GM21576 (cell line): ENCODE results near the gene TBL3.
"Not testable (repeated sequence)": the region's sequence is repeated elsewhere in the genome, so short reads cannot be mapped to it uniquely, and the experiment has no call there.

Experiments used
- ATAC-seq: cut with Tn5 transposase; IDR thresholded peaks from one replicate; pipeline ENCODE4 v1.9.1; 2021; ENCODE audit warnings: mild to moderate bottlenecking, moderate library complexity; ENCODE audit not compliant: unreplicated experiment

Gene TBL3

DNA sequence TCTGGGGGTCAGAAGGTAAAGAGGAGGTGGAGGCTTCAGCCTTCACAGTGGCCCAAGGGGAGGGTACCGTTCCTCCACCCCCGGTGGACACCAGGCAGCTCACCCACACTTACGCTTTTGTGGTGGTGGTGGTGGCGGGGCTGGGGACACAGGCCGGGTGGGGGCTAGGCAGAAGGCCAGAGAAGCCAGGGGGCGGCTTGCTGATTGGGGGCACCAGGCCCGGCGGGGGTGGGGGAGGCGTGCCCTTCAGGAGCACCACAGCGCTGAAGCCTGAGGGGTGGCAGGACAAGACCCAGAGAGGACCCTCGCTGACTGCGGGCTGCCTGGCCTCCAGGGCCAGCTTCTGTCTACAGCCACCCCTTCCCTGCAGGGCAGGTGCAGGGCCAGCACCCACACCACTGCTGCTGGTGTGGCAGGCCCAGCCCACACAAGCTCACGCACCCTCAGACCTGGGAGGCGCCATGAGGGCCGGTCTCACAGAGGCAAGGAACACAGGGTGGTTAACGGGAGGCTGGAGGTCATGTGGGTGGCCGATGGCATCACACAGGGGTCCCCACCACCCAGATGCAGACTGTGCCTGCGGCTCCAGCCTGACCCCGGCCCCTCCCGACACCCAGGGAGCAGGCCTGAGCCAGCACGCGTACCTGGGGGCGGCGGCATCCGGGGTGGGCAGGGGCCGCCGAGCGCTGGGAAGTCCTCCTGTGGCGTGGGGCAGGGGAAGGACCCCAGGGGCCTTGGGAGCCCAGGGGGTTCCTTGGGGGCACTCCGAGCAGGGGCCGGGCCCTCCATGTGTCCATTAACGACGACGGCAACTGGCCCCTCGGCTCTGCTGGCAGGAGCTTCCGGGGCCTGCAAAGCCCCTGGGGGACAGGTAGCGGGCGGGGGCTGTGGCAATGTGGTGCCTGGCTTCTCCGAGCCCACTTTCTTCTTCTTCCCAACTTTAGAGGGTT lies 27.3 kb downstream of the TBL3 start:
- no peak for ATAC-seq

DNA sequence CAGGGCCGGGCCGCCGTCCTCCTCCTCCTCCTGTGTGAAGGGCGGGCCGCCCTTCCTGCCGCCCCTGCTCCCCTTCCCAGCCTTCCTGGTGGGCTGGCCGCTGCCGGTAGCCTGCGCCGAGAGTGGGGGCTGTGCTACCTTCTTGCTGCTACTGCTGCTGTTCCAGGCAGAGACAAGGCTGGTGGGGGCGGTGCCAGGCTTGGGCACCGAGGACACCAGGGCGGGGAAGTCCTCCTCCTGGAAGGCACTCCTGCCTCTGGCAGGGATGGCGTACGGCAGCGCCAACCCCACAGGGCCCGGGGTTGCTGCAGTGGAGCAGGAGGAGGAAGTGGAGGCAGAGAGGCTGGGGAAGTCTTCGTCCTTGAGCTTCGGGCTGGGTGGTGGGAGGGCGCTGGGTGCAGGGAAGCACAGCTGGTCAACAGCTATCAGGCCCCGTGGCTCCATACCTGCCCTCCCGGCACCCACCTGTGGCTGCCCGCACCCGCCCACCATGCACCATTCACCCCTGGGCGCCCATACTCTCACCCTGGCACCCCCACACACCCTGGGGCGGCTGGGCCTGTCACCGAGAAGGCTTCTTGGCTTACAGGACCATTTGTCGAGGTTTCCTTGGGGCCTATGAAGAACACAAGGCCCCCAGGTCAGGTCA lies 28.1 kb downstream of the TBL3 start:
- ATAC-seq: no peak

DNA sequence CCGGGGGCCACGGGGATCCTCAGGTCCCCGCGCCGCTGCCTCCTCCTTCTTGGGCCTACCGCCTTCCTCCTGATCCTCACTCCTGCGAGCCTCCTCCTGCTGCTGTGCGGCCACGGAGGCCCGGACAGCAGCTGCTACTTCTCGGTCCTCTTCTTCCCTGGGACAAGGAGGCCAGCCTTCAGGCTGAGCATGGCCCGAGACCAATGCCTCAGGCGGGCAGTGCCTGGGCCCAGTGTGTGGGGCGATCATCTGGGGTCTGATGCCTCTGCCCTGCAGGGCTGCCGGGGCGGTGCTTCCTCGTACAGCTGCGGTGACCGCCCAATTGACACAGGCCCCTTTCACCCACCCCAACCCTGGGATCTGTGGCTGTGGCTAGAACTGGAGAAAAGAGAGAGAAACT lies 29.2 kb downstream of the TBL3 start:
- ATAC-seq: no peak

DNA sequence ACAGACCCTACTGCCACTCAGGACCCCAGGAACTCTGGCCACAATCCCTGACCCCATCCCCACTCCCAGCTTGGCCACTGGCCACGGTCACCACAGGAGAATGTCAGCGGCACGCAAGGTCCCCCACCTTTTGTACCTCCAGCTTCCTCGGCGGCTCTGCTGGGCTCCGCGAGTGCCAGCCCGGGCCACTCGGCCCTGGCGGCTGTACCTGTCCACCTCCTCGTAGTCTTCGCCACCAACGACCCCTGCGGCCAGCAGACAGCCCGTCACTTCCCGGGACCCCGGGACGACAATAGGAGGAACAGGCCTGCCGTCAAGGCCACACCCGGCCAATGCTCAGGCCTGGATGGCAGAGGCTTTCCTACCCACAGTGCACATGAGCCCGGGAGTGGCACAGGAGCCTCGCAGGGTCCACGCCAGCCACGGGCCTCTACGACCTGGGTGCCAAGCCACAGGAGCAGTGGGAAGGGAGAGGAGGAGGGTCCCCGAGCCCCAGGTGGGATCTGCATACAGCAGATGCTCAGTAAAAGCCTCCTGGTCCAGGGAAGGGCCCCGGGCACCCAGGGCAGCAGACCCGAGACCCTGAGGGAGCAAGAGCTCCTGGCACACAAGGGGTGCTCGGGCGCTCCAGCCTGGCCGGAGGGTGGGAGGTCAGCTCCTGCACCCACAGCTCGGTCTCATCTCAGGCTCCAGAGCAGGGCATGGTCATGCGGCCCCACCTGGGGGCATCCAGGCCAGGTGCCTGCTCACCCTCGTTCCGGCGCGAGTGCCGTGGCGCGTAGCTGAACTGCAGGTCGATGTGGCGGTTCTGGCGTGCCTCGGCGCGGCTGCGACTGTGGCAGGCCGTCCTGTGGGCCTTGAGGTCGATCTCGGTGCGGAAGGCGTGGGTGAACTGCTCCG lies 29.9 kb downstream of the TBL3 start:
- ATAC-seq: no peak

DNA sequence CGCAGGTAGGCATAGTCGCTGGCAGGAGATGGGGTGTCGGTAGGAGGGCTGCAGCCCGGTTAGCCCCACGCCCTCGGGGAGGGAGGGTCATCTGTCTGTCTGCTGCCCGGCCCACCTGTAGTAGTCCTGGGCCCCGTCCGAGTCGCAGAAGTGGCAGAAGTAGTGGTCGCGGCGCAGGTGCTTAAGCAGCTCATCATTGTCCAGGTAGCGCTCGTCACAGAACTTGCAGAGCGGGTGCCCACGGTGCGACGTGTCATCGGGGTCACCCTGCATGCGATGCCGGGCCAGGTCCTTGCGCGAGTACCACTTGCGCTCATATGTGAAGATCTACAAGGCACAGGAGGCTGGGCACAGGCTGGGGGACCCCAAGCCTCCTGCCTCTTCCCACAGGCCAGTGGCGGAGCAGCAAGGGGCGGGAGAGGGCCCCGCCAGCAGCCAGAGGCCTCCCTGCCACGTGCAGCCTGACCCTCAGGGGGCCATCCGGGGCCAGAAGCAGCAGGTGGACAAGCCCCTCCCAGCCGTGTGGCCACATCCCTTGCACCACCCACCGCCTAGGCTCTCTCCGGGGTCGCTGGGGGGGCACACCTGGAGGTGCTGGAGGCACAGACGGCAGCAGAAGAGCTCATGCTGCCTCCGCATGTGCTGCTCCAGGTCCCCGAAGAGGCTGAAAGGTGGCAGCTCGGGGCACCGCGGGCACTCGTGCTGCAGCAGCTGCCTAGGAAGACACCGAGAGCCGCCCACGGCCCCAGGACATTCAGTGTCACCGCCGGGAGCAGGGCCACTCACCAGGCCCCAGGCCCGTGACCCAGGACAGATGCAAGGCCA lies 30.8 kb downstream of the TBL3 start:
- ATAC-seq: no peak

DNA sequence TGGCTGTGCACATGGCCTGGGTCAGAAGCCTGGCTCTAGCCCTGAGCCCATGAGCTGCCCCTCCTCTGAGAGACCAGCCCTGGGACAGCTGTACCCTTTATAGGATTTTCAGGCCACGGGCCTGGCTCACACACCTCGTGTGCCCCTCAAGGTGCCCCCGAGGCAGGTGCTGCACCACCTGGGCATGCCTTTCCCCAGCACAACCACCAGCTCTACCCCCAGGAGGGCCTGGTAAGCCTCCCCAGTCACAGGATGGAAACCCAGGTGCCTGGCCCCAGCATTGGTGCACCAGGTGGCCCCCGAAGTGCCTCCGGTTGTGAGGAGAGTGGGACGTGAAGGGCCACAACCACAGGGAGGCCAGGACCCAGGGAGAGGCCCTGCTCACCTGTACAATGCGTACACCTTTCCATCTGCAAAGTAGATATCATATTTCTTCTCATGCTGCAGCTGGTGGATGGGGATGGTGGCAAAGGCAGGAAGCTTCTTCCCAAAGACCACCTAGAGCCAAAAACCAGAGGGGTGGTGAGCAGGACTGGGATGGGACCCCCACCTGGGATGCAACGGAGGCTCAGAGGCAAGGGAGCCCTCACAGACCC lies 31.5 kb downstream of the TBL3 start:
- ATAC-seq: no peak

DNA sequence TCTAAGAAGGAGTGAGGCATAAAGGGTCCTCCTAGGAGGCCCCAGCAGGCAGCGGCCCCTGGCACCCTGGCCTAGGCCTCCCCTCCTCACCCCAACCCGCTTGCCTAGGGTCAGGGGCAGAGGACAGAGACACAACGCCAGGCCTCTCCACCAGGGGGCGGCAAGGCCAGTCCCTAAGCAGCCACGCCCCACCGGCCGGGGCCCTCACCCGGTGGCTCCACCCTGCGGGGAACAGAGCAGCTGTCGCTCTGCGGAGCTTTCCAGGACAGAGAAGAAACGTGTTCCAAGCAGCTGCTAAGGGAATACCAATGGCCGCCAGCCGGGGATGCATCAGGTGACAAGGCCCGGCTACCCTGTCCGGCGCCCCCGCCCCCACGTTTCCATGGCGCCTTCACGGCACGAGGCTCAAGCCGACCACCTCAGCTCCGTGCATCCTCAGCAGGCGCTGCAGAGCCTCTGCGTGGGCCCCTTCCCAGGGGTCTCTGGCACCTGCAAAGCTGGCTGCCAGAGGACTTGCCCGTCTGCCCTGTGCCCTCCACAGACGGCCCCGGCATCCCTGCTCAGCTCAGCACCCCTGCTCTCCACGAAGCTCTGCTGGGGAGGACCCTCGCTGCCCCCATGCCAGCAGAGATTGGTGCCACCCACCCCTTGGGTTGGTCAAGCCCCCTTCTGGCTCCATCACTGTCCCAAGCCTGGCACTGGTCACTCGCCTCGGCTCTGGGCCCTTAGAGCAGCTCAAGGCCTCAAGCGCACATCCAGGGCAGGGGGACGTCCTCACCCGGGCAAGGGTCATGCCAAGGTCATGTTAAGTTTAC lies 32.2 kb downstream of the TBL3 start:
- peak; percentile 64 for ATAC-seq

DNA sequence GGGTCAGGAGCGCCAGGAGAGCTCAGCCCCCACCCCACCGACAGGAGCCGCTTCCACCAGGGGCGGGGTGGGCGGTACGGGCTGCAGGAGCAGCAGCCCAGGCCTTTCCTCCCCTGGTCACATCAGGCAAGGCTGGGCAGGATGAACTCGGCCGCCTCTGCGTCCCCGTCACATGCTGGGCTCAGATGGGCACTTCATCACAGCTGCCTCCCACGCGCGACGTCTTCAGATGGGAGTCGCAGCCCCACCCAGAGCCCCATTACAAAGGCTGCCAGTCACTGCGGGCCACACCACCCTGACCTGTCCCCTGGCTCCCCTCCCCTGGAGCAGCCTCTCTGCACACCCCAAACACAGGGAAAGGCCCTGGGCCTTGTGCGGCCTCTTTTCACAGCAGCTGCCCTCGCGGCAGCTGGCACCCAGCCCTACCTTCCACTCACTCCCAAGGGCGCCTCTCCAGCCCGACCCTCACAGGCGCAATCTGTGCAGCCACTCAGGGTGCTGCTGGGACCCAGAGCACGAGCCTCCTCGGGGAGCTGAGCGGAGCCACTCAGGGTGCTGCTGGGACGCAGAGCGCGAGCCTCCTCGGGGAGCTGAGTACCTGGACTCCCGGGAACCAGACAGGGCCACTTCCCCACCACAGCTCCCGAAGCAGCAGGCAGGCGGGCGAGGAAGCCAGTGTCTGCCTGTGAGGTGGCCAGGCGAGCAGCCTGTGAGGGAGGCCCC lies 33.1 kb downstream of the TBL3 start:
- ATAC-seq: no peak

DNA sequence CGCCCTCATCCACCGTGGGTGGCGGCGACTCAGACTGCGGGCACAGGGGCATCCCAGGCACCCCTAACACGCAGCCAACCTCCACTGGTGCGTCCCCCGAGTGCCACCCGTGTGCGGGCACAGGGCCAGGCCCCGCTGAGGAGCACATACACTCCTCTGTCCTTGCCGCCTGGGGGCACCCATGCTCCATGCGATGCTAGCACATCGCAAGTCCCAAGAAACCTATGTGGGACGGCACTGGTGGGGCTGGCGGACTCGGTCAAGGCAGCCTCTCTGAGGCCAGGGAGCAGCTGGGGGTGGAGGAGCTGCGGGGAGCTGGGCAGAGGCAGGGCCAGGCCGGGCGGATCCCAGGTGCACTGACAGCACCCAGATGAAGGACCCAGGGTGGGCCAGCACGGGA lies 33.8 kb downstream of the TBL3 start:
- no peak for ATAC-seq

DNA sequence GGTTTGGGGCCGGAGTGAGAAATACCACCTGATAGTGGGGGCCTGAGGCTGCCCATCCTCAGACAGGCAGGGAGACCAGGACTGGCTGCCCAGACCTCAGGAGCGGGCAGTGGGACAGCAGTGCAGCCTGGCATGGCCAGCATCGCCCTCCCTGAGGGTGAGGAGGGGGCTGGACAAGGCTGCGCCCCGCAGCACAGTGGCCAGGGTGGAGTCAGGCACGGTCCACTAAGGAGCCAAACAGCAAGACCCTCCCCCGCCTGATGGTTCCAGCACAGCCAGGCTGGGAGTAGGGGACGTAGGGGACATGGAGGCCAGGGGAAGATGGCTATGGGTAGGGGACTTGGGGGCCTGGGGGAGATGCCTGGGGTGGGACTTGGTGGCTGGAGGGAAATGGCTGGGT lies 34.5 kb downstream of the TBL3 start:
- ATAC-seq: no peak

DNA sequence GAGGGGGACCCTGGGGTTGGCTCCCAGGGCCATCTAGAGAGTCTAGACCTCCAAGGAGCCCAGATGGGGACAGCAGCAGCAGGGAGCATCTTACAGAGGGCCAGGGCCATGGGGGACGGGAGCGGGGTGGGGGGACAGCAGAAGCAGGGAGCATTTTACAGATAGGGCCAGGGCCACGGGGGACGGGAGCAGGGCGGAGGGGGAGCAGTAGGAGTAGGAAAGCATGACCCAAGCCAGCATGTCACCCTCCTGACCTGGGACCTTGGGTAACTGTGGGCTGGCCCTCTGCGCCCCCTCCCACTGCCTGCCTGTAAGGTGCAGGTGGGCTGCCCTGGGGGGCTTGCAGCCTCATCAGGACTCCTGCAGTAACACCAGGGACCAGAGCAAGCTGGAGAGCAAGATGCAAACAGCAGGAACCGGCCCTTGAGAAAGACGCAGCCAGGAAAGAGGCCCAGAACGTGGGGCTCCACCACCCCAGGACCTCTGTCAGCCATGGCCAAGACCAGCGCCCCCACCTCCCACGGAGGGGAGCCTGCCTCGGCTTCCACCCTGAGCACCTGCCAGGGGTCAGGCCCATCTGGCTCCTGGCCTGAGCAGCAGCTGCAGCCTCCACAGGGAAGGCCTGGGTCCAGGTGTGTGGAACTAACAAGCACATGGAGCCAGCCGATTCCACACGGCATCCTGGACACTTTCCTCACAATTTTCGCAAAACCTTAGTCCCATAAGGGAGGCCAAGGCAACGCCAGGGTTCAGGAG lies 35.4 kb downstream of the TBL3 start:
- no peak for ATAC-seq

DNA sequence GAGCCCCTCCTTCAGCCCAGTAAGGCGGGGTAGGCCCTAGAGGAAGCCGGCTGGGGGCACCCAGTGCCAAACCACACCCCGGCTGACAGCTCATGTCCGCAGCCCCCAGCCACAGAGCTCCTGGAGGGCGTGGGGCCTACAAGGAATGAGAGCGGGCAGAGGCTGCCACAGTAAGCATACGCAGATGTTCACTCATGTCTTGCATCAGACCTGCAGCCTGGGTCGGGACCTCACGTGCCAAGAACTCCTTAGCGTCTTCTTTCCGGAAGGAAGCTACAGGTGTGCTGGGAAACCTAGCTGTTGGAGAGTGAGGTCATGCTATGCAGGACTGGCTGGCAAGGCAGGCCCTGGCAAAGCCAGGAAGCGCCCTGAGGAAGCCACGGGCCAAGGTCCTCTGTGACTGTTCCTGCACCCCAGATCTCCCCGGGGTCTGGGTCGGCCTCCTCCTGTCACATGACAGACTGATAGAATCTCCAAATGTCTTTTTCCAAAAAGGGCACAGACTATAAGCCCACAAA lies 36.2 kb downstream of the TBL3 start:
- ATAC-seq: no peak

DNA sequence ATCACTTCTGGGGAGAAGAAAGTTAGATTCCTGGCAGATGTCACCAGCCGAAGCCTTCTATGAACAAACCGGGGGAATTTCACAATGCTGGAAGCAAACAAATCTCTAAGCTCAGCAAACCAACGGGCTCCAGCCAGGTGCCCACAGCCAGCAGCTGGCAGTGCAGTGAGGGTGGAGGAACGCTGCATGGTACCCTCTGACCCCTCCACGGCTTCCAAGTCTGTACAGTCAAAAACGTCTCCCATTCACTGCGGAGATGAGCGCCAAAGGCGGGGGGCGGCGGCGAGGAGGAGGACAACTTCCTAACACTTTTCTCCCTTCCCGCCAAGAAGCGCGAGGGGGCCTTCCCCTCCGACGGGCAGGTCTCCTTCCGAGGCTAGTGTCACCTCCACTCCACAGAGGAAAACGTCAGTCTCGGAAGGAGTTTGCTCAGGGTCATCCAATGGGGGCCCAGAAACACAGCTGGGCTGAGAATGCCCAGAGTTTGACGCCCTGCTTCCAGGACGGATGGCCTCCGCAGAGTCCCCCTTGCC lies 36.8 kb downstream of the TBL3 start:
- ATAC-seq: no peak

DNA sequence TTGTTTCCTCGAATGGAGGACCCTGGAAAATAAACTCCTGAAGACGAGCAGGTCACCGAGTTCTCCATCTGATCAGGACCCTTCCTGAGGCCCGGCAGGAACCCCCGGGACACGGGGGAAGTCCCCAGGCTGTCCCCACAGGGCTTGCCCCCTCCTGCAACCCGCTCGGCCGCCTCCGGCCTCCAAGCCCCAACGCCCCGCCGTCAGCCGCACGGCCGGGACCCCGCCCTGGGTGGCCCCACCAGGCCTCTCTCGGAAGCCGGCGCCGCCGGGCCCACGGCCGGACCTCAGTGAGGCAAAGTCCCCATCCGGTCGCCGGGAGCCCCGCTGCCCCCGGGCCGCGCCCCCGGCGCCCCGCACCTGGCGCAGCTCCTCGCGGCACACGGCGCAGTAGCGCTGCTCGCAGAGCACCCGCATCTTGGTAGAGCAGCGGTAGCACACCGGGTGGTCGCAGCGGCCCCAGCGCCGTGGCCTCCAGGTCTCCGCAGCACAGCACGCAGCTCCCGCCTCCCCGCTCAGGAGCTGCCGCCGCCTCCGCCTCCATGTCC lies 37.4 kb downstream of the TBL3 start:
- peak; percentile 27 for ATAC-seq

DNA sequence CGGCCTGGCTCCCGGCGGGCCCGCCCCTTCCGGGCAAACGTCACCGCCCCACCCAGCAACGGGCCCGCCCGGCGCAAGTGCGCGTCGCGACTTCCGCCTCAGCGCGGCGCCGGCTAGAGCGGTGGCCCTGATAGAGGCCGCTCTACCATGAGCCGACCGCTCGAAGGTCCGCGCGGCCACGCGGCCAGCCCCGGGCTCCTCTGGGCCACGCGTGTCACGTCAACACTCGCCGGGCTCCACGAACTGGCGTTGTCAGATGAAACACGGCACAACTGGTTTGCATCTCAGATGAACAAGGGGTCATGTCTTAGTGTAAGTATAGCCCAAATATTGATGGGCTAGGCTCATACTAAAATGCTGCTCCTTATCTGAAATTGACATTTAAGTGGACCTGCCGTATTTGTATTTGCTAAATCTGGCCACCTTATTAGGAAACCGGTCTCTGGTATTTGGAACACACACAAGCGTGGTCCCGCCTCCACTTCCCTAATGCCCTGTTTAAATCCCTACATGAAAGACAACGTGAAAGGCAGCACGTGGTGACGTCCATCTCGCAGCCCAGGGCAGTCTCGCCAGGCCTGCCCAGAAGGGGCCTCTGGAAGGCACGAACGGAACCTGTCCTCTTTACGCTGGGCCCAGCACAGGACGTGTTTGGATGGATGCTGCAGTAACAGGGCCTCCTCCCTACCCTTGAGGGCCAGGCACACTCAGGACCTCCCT lies 38.1 kb downstream of the TBL3 start, which contains the start of gene ZNF598:
TSS of gene ZNF598 (minus strand) at position 31 of the 720 bp plus-strand sequence.
- peak; percentile 73 for ATAC-seq

DNA sequence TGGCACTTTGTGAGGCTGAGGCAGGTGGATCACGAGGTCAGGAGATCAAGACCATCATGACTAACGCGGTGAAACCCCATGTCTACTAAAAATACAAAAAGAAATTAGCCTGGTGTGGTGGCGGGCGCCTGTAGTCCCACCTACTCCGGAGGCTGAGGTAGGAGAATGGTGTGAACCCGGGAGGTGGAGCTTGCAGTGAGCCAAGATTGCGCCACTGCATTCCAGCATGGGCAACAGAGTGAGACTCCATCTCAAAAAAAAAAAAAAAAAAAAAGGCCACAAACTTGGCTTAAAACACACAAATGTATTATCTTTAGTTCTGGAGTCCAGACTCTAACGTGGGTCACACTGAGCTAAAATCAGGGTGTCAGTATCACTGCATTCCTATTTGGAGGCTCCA lies 39.9 kb downstream of the TBL3 start:
- not testable (repeated sequence) for ATAC-seq
